Measurements from ENCODE around the gene SSUH2. TPM values are rescaled to one million over a fixed set of nuclear protein-coding genes. Genes with fewer than 3 reads are reported as not detected.

Gene SSUH2
- total and polyA plus RNA-seq, 4 donors, result 0.07 to 3.4 (median 0.34) TPM

- no peak overlapping the region for H3K4me3 ChIP-seq
- DNase-seq, result no peak
- H3K9me3 ChIP-seq (ENCODE audit: control insufficient read depth in 4 of 4, insufficient read depth in 3 of 4, low read length in 3 of 4), result no peaks in the 10 kb centered on the region
- H3K36me3 ChIP-seq (ENCODE audit: control insufficient read depth in 4 of 4, insufficient read depth in 4 of 4, low read length in 4 of 4), result no peaks in the 10 kb centered on the region
- H3K9ac ChIP-seq (ENCODE audit: insufficient read depth in 1 of 2, low read length in 2 of 2), result no peak overlapping the region
- no peak overlapping the region for H3K27ac ChIP-seq (ENCODE audit: low read depth in 1 of 2, low read length in 1 of 2)
- no peak for TF ChIP-seq CTCF (IDR thresholded peaks at IDR 0.05; ENCODE audit: control extremely low read depth, extremely low read depth)
- ATAC-seq (ENCODE audit: insufficient read depth, low FRiP score), result no peak
- 91 to 94% methylated on average over 14 of the region's 14 CpGs for WGBS, 2 donors
- no peaks in the 10 kb centered on the region for H3K4me1 ChIP-seq (ENCODE audit: control insufficient read depth in 5 of 5, insufficient read depth in 5 of 5, low read length in 5 of 5)
- H3K27me3 ChIP-seq (ENCODE audit: control insufficient read depth in 3 of 3, insufficient read depth in 3 of 3, low read length in 2 of 3), result no peaks in the 10 kb centered on the region
Measured at GRCh38 chr3:8673083-8673737, 28.6 kb upstream of the SSUH2 start.

- WGBS, 2 donors, result 74 to 76% methylated on average over 2 of the region's 2 CpGs
- Histone ChIP-seq H3K27ac (ENCODE audit: low read depth in 1 of 2, low read length in 1 of 2) (no peak overlapping the region), H3K36me3 (ENCODE audit: control insufficient read depth in 4 of 4, insufficient read depth in 4 of 4, low read length in 4 of 4) (no peaks in the 10 kb centered on the region), H3K27me3 (ENCODE audit: control insufficient read depth in 3 of 3, insufficient read depth in 3 of 3, low read length in 2 of 3) (no peaks in the 10 kb centered on the region), H3K4me3 (no peak overlapping the region), H3K4me1 (ENCODE audit: control insufficient read depth in 5 of 5, insufficient read depth in 5 of 5, low read length in 5 of 5) (no peaks in the 10 kb centered on the region), H3K9ac (ENCODE audit: insufficient read depth in 1 of 2, low read length in 2 of 2) (no peak overlapping the region), H3K9me3 (ENCODE audit: control insufficient read depth in 4 of 4, insufficient read depth in 3 of 4, low read length in 3 of 4) (no peaks in the 10 kb centered on the region)
- DNase-seq, result no peak
- TF ChIP-seq CTCF (IDR thresholded peaks at IDR 0.05; ENCODE audit: control extremely low read depth, extremely low read depth), result no peak
- ATAC-seq (ENCODE audit: insufficient read depth, low FRiP score), result no peak
Measured at GRCh38 chr3:8669019-8669418, 24.4 kb upstream of the SSUH2 start.

GRCh38 chr3:8668216-8668615 is 23.6 kb upstream of the SSUH2 start:
- Histone ChIP-seq H3K9me3 (ENCODE audit: control insufficient read depth in 4 of 4, insufficient read depth in 3 of 4, low read length in 3 of 4) (no peaks in the 10 kb centered on the region), H3K9ac (ENCODE audit: insufficient read depth in 1 of 2, low read length in 2 of 2) (no peak overlapping the region), H3K4me3 (no peak overlapping the region), H3K27me3 (ENCODE audit: control insufficient read depth in 3 of 3, insufficient read depth in 3 of 3, low read length in 2 of 3) (no peaks in the 10 kb centered on the region), H3K27ac (ENCODE audit: low read depth in 1 of 2, low read length in 1 of 2) (no peak overlapping the region), H3K4me1 (ENCODE audit: control insufficient read depth in 5 of 5, insufficient read depth in 5 of 5, low read length in 5 of 5) (no peaks in the 10 kb centered on the region), H3K36me3 (ENCODE audit: control insufficient read depth in 4 of 4, insufficient read depth in 4 of 4, low read length in 4 of 4) (no peaks in the 10 kb centered on the region)
- ATAC-seq (ENCODE audit: insufficient read depth, low FRiP score) (no peak), DNase-seq (no peak)
- no peak for TF ChIP-seq CTCF (IDR thresholded peaks at IDR 0.05; ENCODE audit: control extremely low read depth, extremely low read depth)

Measured in lung (tissue), 12 donors.